Mesendoderm (in vitro differentiated cells): ENCODE data around the gene TMEM121.
A peak's percentile ranks its signal among the peaks of the same experiment; 100 is the strongest.
"Not testable (repeated sequence)": the region's sequence is repeated elsewhere in the genome, so short reads cannot be mapped to it uniquely, and the experiment has no call there.

Experiments
- DNase-seq: peaks from one replicate; pipeline ENCODE4 v3.0.0; 2013
- H2AK5ac ChIP-seq: 2 replicates; pipeline ENCODE4 v1.6.1; 2013; ENCODE audit warnings: low read length, inconsistent platforms
- H2BK120ac ChIP-seq: 2 replicates; pipeline ENCODE4 v1.6.1; 2013; ENCODE audit warnings: low read depth, mild to moderate bottlenecking, low read length, moderate library complexity, mixed read lengths
- H2BK15ac ChIP-seq: replicated peaks from 2 replicates; pipeline ENCODE4 v1.6.1; 2013; ENCODE audit warnings: low read depth, mild to moderate bottlenecking, moderate library complexity
- H2BK5ac ChIP-seq: 2 replicates; pipeline ENCODE4 v1.6.1; 2013; ENCODE audit warnings: low read length, inconsistent platforms
- H3K18ac ChIP-seq: 2 replicates; pipeline ENCODE4 v1.6.1; 2013; ENCODE audit warnings: mild to moderate bottlenecking, low read length, mixed read lengths
- H3K23ac ChIP-seq: one replicate; pipeline ENCODE4 v1.6.1; 2013; ENCODE audit warnings: low read length
- H3K27ac ChIP-seq: 2 replicates; pipeline ENCODE4 v1.5.1; 2013; ENCODE audit warnings: low read depth, mild to moderate bottlenecking, inconsistent platforms, low read length, moderate library complexity
- H3K27me3 ChIP-seq: 2 replicates; pipeline ENCODE4 v1.6.1; 2013; ENCODE audit warnings: low read length, control low read depth, mild to moderate bottlenecking, inconsistent platforms; ENCODE audit not compliant: insufficient read depth, poor library complexity
- H3K36me3 ChIP-seq: 2 replicates; pipeline ENCODE4 v1.6.1; 2013; ENCODE audit warnings: low read length, inconsistent platforms; ENCODE audit not compliant: control insufficient read depth, insufficient read depth
- H3K4ac ChIP-seq: one replicate; pipeline ENCODE4 v1.6.1; 2013; ENCODE audit warnings: low read depth, mild to moderate bottlenecking, low read length, moderate library complexity
- H3K4me1 ChIP-seq: 2 replicates; pipeline ENCODE4 v1.6.1; 2013; ENCODE audit warnings: low read depth, low read length, inconsistent platforms; ENCODE audit not compliant: control insufficient read depth
- H3K4me2 ChIP-seq: 2 replicates; pipeline ENCODE4 v1.6.1; 2013; ENCODE audit warnings: low read length
- H3K4me3 ChIP-seq: 2 replicates; pipeline ENCODE4 v1.5.1; 2013; ENCODE audit warnings: mild to moderate bottlenecking, low read length
- H3K56ac ChIP-seq: one replicate; pipeline ENCODE4 v1.6.1; 2013; ENCODE audit warnings: low read length
- H3K79me1 ChIP-seq: 2 replicates; pipeline ENCODE4 v1.6.1; 2013; ENCODE audit warnings: low read length, inconsistent platforms
- H3K79me2 ChIP-seq: 2 replicates; pipeline ENCODE4 v1.6.1; 2013; ENCODE audit warnings: mild to moderate bottlenecking, low read length; ENCODE audit not compliant: control insufficient read depth, insufficient read depth
- H3K9ac ChIP-seq: 2 replicates; pipeline ENCODE4 v1.6.1; 2013; ENCODE audit warnings: low read length, inconsistent platforms
- H4K5ac ChIP-seq: one replicate; pipeline ENCODE4 v1.6.1; 2013; ENCODE audit warnings: low read length
- H4K8ac ChIP-seq: one replicate; pipeline ENCODE4 v1.6.1; 2013; ENCODE audit warnings: low read depth, mild to moderate bottlenecking, control low read depth, low read length, moderate library complexity
- WGBS: extraction: QIAGEN DNeasy Blood & Tissue Kit; methylation state at CpG from one replicate; pipeline ENCODE4 v1.1.7; 2013; ENCODE audit warnings: low lambda C conversion rate, missing lambda C conversion rate; ENCODE audit not compliant: insufficient coverage; ENCODE audit errors: extremely low coverage; 5-methylcytosine and 5-hydroxymethylcytosine counted together

Gene TMEM121

DNA sequence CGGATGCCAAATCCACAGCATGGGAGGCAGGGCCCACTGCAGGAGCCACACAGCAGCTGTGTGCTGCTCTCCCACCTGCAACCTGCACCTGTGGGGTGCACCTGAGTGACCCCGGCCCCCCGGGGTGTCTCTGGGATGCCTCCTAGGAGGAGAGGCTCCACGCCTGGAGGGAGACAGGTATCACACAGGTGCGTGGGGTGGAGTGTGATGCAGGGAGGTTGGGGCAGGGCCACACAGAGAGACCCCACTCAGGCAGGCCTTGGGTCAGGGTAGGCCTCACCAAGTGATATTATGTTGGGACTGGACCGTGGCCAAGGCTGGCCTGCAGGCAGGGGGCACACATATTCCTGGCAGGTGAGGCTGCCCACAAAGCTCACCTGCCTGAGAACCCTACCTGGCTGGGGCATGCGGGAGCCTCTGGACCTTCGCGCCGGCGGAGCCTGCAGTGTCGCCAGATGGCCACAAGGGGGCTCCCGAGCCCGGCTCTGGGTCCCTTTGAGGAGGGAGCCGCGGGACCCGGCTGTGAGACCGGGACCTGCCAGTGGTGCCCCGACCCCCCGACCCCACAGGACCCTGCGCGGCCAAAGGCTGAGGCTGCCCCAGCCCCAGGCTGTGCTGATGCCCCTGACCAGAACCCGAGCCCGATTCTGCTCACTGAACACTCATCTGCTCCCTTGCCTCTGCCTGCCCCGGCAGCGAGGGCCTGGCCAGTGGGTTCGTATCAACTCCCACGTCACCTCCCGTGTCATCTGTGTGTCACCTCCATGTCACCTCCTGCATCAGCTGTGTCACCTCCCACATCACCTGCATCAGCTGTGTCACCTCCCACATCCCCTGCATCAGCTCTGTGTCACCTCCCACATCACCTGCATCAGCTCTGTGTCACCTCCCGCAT is 11.4 kb downstream of the TMEM121 start:
- Histone ChIP-seq H3K4me3 (no peak overlapping the region), H3K79me2 (no peaks in the 10 kb centered on the region), H3K56ac (no peak overlapping the region), H3K4me2 (no peak overlapping the region), H3K27me3 (no peaks in the 10 kb centered on the region), H3K18ac (no peak overlapping the region), H2AK5ac (no peak overlapping the region), H3K23ac (no peak overlapping the region), H3K36me3 (no peaks in the 10 kb centered on the region), H3K27ac (no peak overlapping the region), H2BK5ac (no peak overlapping the region), H3K4ac (no peak overlapping the region), H3K9ac (no peak overlapping the region), H2BK120ac (no peak overlapping the region), H4K5ac (no peak overlapping the region), H3K79me1 (no peaks in the 10 kb centered on the region), H3K4me1 (no peaks in the 10 kb centered on the region), H2BK15ac (no peak overlapping the region), H4K8ac (no peak overlapping the region)
- DNase-seq = peak; percentile 13
- WGBS = no CpG with 5 or more reads among the region's 30 CpGs

DNA sequence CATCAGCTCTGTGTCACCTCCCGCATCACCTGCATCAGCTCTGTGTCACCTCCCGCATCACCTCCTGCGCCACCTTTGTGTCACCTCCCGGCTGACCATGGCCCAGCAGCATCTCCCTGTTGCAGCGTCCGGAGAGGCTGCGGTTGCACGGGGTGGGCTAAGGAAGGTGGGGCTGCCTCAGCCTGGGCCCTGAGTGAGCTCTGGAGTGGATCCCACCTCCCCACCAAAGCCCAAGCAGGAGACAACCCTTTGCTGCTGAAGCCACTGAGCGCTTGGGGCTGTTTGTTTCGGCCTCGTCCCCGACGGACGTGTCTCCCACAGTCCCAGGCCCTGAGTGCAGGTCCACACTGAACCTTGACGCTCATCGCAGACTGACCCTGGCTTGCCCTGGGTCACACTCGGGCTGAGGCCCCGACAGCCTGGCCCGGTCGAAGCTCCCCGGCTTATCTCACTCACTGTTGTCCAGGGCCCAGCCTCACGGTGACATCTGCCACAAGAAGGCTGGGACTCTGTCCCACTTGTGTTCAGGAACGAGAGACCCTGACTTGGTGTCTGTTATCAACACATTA is 12.2 kb downstream of the TMEM121 start:
- H3K27me3 ChIP-seq = no peaks in the 10 kb centered on the region
- H4K8ac ChIP-seq = no peak overlapping the region
- H3K4me1 ChIP-seq = no peaks in the 10 kb centered on the region
- H4K5ac ChIP-seq = no peak overlapping the region
- no peak overlapping the region for H3K18ac ChIP-seq
- H2BK120ac ChIP-seq = no peak overlapping the region
- no peak overlapping the region for H2AK5ac ChIP-seq
- WGBS = no CpG with 5 or more reads among the region's 23 CpGs
- H3K23ac ChIP-seq = no peak overlapping the region
- H3K27ac ChIP-seq = no peak overlapping the region
- no peaks in the 10 kb centered on the region for H3K36me3 ChIP-seq
- H2BK5ac ChIP-seq = no peak overlapping the region
- H3K79me1 ChIP-seq = no peaks in the 10 kb centered on the region
- H3K56ac ChIP-seq = no peak overlapping the region
- no peak overlapping the region for H3K4me3 ChIP-seq
- no peaks in the 10 kb centered on the region for H3K79me2 ChIP-seq
- no peak overlapping the region for H3K4ac ChIP-seq
- DNase-seq = no peak
- H3K9ac ChIP-seq = no peak overlapping the region
- no peak overlapping the region for H2BK15ac ChIP-seq
- no peak overlapping the region for H3K4me2 ChIP-seq

DNA sequence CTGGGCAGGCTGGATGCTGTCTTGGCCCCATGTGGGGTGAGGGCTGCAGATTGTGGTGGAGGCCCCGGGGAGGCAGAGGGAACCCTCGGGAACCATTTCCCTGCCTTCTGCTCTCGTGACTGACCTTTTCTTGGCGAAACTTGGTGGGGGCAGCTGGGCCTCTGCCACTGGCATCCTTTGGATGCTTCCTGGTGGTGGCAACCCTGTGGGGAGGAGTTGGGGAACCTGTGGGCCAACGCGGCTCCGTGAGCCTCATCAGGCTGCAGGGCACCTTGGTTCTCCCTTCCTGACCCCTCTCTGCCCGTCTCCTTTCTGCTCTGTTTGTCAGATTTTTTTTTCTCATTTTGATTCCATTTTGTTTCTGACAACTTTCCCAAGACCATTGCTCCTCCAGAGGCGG is 14.4 kb downstream of the TMEM121 start:
- H4K8ac ChIP-seq = no peak overlapping the region
- no peak overlapping the region for H2BK5ac ChIP-seq
- H4K5ac ChIP-seq = no peak overlapping the region
- no peak overlapping the region for H2AK5ac ChIP-seq
- no peak overlapping the region for H3K4me2 ChIP-seq
- no peak overlapping the region for H2BK15ac ChIP-seq
- H3K36me3 ChIP-seq = no peaks in the 10 kb centered on the region
- H3K79me1 ChIP-seq = no peaks in the 10 kb centered on the region
- H3K4me3 ChIP-seq = no peak overlapping the region
- no peaks in the 10 kb centered on the region for H3K27me3 ChIP-seq
- no peak overlapping the region for H3K18ac ChIP-seq
- no CpG with 5 or more reads among the region's 9 CpGs for WGBS
- no peak overlapping the region for H3K27ac ChIP-seq
- DNase-seq = no peak
- no peak overlapping the region for H3K4ac ChIP-seq
- no peak overlapping the region for H3K23ac ChIP-seq
- H3K9ac ChIP-seq = no peak overlapping the region
- H2BK120ac ChIP-seq = no peak overlapping the region
- no peak overlapping the region for H3K56ac ChIP-seq
- no peaks in the 10 kb centered on the region for H3K4me1 ChIP-seq
- H3K79me2 ChIP-seq = no peaks in the 10 kb centered on the region

GRCh38 chr14:105541218-105541875 is 15.0 kb downstream of the TMEM121 start:
- Histone ChIP-seq H2AK5ac (no peak overlapping the region), H3K4me1 (no peaks in the 10 kb centered on the region), H3K23ac (no peak overlapping the region), H4K8ac (no peak overlapping the region), H2BK120ac (no peak overlapping the region), H4K5ac (no peak overlapping the region), H3K4ac (no peak overlapping the region), H3K36me3 (no peaks in the 10 kb centered on the region), H2BK15ac (no peak overlapping the region), H2BK5ac (no peak overlapping the region), H3K4me3 (no peak overlapping the region), H3K4me2 (no peak overlapping the region), H3K27ac (no peak overlapping the region), H3K18ac (no peak overlapping the region), H3K79me2 (no peaks in the 10 kb centered on the region), H3K79me1 (no peaks in the 10 kb centered on the region), H3K27me3 (no peaks in the 10 kb centered on the region), H3K56ac (no peak overlapping the region), H3K9ac (no peak overlapping the region)
- no peak for DNase-seq
- no CpG with 5 or more reads among the region's 19 CpGs for WGBS

- not testable (repeated sequence) for H3K79me2 ChIP-seq, H3K4me2 ChIP-seq, H3K9ac ChIP-seq, H4K5ac ChIP-seq, H3K56ac ChIP-seq, H3K4ac ChIP-seq, H3K36me3 ChIP-seq, DNase-seq, H2BK15ac ChIP-seq, H2BK120ac ChIP-seq, H3K23ac ChIP-seq, H2AK5ac ChIP-seq, H3K4me3 ChIP-seq, H3K18ac ChIP-seq, H2BK5ac ChIP-seq, H3K27me3 ChIP-seq, H3K27ac ChIP-seq, H3K4me1 ChIP-seq, H3K79me1 ChIP-seq, H4K8ac ChIP-seq
- no CpG with 5 or more reads among the region's 1 CpG for WGBS
These were observed 19.3 kb downstream of the TMEM121 start for GRCh38 chr14:105545676-105546075.
